ENCODE measurements around the gene CAMTA2.

The CAMTA2 gene

GRCh38 chr17:5000237-5000639, 12.8 kb upstream of the CAMTA2 start:
- DNase-seq, result no peak

- DNase-seq, result no peak
Measured at GRCh38 chr17:4999430-5000093, 12.1 kb upstream of the CAMTA2 start.

DNA sequence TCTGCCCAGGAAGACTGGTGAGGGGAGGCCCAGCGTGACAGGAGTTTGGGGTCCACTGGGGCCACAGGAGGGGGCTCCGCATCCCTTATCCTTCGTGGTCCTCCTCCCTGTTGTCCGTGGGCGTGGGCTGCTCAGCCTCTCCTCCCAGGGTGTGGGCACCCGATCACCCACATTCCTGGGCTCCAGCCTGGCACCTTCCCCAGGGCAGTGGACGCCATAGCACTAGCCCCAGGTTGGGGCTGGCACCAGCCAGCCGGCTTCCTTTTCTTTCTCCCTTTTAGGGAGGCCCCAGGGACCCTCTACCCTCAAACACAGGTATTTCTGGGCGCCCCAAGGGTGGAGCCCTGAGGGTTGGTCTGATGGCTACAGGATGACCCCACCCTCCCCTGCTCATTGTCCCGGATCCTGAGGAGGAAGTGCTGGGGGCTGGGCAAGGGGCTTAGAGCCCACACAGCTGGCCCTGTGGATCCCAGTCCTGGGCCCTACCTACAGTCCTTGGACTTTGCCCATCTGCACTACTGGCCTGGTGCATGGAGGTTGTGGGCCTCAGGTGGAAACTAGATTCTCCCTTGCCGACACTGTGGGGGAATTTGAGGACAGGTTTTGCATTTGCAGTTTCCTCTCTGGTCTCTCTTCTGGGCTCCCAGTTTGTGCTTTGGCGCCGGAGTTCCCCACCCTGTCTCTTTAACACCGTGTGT, 11.4 kb upstream of the CAMTA2 start:
- no peak for DNase-seq

GRCh38 chr17:4998027-4998731, 10.7 kb upstream of the CAMTA2 start:
- DNase-seq, result no peak

GRCh38 chr17:4997302-4998026, 10.0 kb upstream of the CAMTA2 start, which contains the start of the genes INCA1 and KIF1C:
Gene INCA1 (minus strand): TSS chr17:4997522. CDS start chr17:4994437, 3,085 bp downstream.
Gene KIF1C (plus strand): TSS chr17:4997950. CDS start chr17:5000247, 2,297 bp downstream.
- DNase-seq, result peak; percentile 96

DNA sequence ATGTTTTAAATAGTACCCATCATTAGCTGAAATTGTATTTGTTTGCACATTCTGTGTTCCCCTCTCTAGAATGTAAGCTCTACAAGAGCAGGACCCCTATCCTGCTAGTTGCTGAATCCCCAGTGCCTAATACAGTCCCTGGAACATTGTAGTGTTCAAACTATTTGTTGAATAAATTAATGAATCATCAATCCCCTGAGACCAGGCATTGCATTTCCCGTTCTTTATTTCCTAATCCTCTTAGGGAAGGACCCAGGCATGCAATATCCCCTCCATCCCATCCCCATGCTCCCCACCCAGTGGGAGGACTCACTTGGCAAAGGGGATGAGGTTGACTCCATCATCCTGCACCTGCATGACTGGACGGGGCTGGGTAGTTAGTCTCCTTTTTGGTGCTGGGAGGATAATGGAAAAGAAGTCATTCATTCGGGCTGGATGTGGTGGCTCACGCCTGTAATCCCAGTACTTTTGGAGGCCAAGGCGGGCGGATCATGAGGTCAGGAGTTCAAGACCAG, 6.7 kb upstream of the CAMTA2 start:
- no peak for DNase-seq

DNA sequence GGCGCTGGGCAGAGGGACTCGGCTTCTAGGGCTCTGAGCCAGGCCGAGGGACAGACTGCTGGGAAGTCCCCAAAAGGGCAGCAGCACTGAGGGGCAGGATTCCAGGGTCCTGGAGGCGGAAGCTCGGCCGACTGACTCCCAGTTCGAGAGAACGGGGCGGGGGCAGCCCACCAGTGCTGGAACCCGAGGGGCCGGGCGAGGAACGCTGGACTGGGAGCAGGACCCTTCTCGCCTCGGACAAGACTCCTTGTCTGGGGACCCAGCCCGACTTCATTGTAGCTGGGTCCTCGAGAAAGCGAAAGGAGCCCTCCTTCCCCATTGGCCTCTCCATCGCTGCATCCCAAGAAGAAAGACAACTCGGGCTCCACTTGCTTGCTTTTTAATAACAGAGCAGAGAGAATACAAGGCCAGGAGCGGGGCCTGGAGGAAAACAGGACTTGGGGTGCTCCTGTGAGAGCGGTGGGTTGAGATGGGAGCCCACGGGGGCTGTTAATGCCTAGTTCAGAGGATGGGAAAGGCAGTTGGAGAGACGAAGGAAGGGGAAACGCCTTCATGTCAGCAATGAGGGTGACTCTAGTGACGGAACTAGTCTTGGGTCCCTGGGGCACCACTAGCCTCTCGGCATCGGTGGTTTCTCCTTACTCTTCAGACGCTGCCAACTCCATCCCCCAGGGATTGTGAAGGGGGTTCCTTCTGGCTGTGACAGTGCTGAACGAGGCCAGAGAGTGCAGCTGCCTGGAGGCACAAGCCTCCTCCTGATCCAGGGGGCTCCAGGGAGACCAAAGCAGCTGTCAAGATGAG, 492 bp upstream of the CAMTA2 start:
- peak; percentile 28 for DNase-seq

GRCh38 chr17:4986403-4986802, 1.1 kb downstream of the CAMTA2 start:
- DNase-seq, result peak; percentile 51

GRCh38 chr17:4982305-4982704, 5.2 kb downstream of the CAMTA2 start:
- peak; percentile 71 for DNase-seq

GRCh38 chr17:4980644-4981216, 6.7 kb downstream of the CAMTA2 start:
- DNase-seq, result peak; percentile 51

GRCh38 chr17:4978726-4979125, 8.7 kb downstream of the CAMTA2 start:
- DNase-seq, result peak; percentile 59

GRCh38 chr17:4974115-4974670, 13.3 kb downstream of the CAMTA2 start:
- no peak for DNase-seq

DNA sequence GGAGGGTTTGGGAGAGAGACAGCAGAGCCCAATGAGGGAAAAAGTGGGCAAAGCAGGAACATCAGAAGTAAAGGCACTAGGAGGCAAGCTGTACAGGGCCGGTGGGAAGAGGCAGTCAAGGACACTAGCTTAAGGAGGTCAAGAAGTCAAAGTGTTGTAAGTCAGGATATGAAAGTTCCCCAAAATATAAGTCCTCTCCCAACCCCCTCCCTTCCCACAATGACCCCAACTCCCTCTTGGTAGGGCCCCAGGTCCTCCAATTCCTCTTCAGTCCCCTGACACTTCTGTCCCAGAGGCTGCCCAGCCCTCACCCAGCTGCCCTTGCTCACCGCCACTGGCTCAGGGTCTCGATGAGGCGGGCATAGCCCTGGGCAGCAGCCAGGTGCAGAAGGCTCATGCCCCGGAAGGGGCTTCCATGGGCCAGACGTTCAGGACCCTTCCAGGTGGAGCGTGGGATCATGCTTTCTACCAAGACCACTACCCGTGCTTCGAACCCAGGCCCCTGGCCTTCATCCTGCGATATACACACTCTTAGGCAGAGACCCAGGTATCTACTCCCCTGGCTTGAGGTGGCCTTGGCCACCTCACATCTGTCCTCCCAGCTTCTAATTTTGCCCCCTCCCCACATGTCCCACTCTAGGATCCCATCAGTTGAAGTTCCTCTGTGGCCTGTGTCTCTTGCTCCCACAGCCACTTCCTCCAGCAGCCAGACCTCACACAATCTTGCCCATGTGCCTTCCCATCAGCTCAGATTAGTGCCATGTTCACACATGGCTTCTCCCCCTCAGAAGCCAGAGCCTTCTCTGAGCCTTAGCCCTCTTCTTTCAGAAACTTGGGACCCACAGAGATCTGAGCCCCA, 14.0 kb downstream of the CAMTA2 start:
- no peak for DNase-seq

- no peak for DNase-seq
Measured at GRCh38 chr17:4972752-4973151, 14.7 kb downstream of the CAMTA2 start.

DNA sequence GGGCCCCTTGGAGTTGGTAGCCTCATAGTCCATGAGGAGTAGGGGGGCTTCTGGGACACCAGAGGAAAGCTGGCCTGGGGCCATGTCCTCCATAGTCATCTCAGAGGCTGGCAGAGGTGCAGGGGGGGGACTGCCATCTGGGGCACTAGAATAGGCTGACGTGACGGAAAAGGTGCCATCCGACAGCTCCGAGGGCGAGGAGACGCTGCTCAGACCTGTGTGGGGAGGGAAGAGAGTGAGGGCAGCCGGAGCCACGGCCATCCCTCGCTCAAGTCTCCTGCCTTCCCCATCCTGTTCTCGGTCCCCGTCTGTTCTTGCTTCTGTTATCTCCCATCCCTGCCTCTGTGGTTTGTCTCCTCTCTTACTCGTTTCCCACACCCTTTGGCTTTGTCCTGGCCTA, 15.2 kb downstream of the CAMTA2 start:
- DNase-seq, result no peak

- DNase-seq, result no peak
Measured at GRCh38 chr17:4971826-4972225, 15.6 kb downstream of the CAMTA2 start.

GRCh38 chr17:4970273-4970672, 17.2 kb downstream of the CAMTA2 start:
- no peak for DNase-seq

DNA sequence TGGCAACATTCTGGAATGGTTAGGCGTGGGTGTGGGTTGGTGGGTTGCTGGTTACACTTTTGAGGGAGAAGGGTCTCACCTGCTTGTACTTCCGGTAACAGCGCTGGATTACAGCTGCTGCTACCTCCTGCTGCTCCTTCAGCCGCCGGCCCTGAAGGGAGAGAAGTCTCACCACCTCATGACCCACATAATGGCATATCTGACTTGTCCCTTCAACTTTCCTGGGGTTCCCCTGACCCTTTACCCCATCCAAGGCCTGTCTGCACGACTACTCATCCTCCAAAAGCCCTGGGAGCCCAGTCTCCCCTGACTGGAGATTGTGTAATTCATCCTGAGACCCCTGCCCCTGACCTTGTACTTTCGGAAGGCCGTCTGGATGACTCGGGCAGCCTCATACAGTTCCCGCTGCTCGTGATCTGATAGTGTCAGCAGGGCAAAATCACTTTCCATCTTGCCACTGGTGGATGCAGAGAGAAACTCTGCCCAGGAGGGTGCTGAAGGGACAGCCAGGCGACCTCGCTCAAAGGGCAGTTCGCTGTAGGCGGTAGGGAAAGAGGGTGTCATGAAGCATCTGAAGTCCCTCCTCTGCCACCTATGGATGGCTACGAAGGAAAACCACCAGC, 17.8 kb downstream of the CAMTA2 start:
- DNase-seq, result peak; percentile 38

DNA sequence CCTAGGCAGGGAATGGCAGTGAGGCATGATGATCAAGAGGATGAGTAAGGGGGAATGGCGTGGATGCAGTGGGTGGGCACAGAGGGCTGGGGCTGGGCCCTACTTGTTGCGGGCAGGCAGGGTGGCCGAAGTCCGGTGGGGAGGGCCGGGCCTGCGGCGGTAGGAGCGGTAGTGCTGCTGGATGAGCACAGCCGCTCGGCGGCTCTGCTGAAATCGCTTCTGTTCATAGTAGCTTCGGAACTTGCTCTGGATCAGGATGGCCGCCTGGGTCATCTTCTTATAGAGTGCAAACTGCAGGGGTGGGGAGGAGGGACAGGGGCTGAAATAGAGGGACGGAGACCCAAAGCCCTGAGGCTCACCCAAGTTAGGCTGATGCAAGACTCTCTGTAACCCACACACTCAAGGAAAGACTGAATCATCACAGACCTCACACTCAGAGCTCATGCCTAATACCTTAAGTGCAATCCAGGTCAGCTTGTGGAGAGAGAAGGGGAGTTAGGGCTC, 18.4 kb downstream of the CAMTA2 start:
- peak; percentile 62 for DNase-seq
